ENCODE measurements around the gene PRKAG2. TPM values are rescaled to one million over a fixed set of nuclear protein-coding genes. Genes with fewer than 3 reads are reported as not detected.

PRKAG2 gene
- total RNA-seq, 1 donor from 2014 or later, result 25.4 TPM

GRCh38 chr7:151776876-151777494 lies 99.9 kb downstream of the PRKAG2 start:
- DNase-seq (ENCODE audit: extremely low read depth, low read depth, low spot score), result no peak

GRCh38 chr7:151776446-151776845 lies 100.5 kb downstream of the PRKAG2 start:
- DNase-seq (ENCODE audit: extremely low read depth, low read depth, low spot score), result no peak

- DNase-seq (ENCODE audit: extremely low read depth, low read depth, low spot score), result no peak
Observed at GRCh38 chr7:151775547-151776443, 101.1 kb downstream of the PRKAG2 start.

GRCh38 chr7:151774951-151775350 lies 102.0 kb downstream of the PRKAG2 start:
- DNase-seq (ENCODE audit: extremely low read depth, low read depth, low spot score), result no peak

- no peak for DNase-seq (ENCODE audit: extremely low read depth, low read depth, low spot score)
Observed at GRCh38 chr7:151773797-151774196, 103.1 kb downstream of the PRKAG2 start.

GRCh38 chr7:151770232-151770631 lies 106.7 kb downstream of the PRKAG2 start:
- DNase-seq (ENCODE audit: extremely low read depth, low read depth, low spot score), result no peak

- DNase-seq (ENCODE audit: extremely low read depth, low read depth, low spot score), result no peak
Observed at GRCh38 chr7:151769188-151769821, 107.6 kb downstream of the PRKAG2 start.

GRCh38 chr7:151768805-151769187 lies 108.1 kb downstream of the PRKAG2 start:
- no peak for DNase-seq (ENCODE audit: extremely low read depth, low read depth, low spot score)

- no peak for DNase-seq (ENCODE audit: extremely low read depth, low read depth, low spot score)
Observed at GRCh38 chr7:151767557-151767956, 109.4 kb downstream of the PRKAG2 start.

- DNase-seq (ENCODE audit: extremely low read depth, low read depth, low spot score), result no peak
Observed at GRCh38 chr7:151764056-151764920, 112.6 kb downstream of the PRKAG2 start.

GRCh38 chr7:151763420-151763984 lies 113.4 kb downstream of the PRKAG2 start:
- no peak for DNase-seq (ENCODE audit: extremely low read depth, low read depth, low spot score)

- no peak for DNase-seq (ENCODE audit: extremely low read depth, low read depth, low spot score)
Observed at GRCh38 chr7:151762583-151763245, 114.2 kb downstream of the PRKAG2 start.

- no peak for DNase-seq (ENCODE audit: extremely low read depth, low read depth, low spot score)
Observed at GRCh38 chr7:151761957-151762356, 115.0 kb downstream of the PRKAG2 start.

- DNase-seq (ENCODE audit: extremely low read depth, low read depth, low spot score), result no peak
Observed at GRCh38 chr7:151761231-151761630, 115.7 kb downstream of the PRKAG2 start.

- no peak for DNase-seq (ENCODE audit: extremely low read depth, low read depth, low spot score)
Observed at GRCh38 chr7:151759591-151760042, 117.3 kb downstream of the PRKAG2 start.

GRCh38 chr7:151758622-151759540 lies 118.0 kb downstream of the PRKAG2 start:
- DNase-seq (ENCODE audit: extremely low read depth, low read depth, low spot score), result no peak

- no peak for DNase-seq (ENCODE audit: extremely low read depth, low read depth, low spot score)
Observed at GRCh38 chr7:151757274-151757673, 119.6 kb downstream of the PRKAG2 start.

GRCh38 chr7:151756866-151757265 lies 120.0 kb downstream of the PRKAG2 start:
- DNase-seq (ENCODE audit: extremely low read depth, low read depth, low spot score), result no peak

All from glomerular endothelial cell (primary cell).